Prostate gland (tissue), 2 donors: Measurements from ENCODE around the gene HK1.

ENCODE experiments used
- CTCF ChIP-seq, 4 experiments: fragments of 200-600 bp in 2 of 4; fragments of 450-650 bp in 2 of 4; sonication (generic) in 2 of 4; IDR thresholded peaks; 1 replicate in 3 of 4; 2 replicates in 1 of 4; pipeline ENCODE4 v1.5.1; 2016 to 2019; ENCODE audit warnings: antibody characterized with exemption in 4 of 4, mild to moderate bottlenecking in 2 of 4, moderate library complexity in 2 of 4
- POLR2A ChIP-seq: fragments of 450-650 bp; IDR thresholded peaks from one replicate; pipeline ENCODE4 v1.6.1; 2016; ENCODE audit warnings: antibody characterized with exemption, mild to moderate bottlenecking
- POLR2AphosphoS5 ChIP-seq: sonication (generic); formaldehyde crosslinking; IDR thresholded peaks from one replicate; pipeline ENCODE4 v1.6.1; 2017; ENCODE audit warnings: antibody characterized with exemption

DNA sequence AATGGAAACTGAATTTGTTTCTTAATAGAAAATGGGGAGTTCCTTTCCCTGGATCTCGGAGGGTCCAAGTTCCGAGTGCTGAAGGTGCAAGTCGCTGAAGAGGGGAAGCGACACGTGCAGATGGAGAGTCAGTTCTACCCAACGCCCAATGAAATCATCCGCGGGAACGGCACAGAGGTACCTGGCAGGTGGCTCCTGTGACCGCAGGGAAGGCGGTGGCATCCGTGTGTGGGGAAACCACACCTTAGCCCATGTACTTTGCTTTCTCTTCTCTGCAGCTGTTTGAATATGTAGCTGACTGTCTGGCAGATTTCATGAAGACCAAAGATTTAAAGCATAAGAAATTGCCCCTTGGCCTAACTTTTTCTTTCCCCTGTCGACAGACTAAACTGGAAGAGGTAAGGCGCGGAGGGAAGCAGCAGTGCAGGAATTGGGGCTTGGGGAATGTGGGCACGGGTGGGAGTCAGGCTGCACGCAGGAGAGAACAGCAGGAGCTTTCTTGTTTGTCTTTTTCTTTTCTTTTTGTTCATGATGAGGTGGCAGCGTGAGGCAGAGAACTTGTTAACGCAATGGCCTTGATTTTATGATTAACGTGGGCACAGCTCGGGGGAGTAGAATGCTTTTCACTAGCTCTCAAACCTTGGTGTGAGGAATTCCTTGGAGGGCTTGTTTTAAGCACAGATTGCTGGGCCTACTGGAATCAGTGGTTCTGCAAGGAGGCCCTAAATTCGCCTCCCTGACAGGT is 45.4 kb upstream of the HK1 start:
- TF ChIP-seq POLR2AphosphoS5 (no peak), CTCF (IDR thresholded peaks at IDR 0.05) (no peak), POLR2A (no peak)
